ENCODE results near the gene KSR2.

DNA sequence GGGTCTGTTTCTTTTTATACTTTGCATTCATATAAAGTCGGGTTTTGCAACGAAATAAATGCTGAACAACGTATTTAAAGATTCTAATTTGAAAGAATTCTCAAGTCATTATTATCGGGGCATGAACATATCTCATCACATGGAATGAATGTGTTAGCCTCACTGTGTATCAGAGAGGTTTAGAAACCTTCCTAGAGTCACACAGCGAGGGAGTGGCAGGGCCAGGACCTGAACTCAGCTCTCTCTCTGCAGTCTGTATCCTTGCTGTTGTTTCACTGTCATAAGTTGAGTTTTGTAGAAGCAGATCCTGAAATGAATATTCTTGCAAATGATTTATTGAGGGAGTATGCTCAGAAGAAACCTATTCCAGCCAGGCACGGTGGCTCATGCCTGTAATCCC, 398.2 kb downstream of the KSR2 start:
- TF ChIP-seq EZH2phosphoT487 (IDR thresholded peaks at IDR 0.05) (no peak), EZH2 (IDR thresholded peaks at IDR 0.05) (no peak)
- TF ChIP-seq, protein P1, sequence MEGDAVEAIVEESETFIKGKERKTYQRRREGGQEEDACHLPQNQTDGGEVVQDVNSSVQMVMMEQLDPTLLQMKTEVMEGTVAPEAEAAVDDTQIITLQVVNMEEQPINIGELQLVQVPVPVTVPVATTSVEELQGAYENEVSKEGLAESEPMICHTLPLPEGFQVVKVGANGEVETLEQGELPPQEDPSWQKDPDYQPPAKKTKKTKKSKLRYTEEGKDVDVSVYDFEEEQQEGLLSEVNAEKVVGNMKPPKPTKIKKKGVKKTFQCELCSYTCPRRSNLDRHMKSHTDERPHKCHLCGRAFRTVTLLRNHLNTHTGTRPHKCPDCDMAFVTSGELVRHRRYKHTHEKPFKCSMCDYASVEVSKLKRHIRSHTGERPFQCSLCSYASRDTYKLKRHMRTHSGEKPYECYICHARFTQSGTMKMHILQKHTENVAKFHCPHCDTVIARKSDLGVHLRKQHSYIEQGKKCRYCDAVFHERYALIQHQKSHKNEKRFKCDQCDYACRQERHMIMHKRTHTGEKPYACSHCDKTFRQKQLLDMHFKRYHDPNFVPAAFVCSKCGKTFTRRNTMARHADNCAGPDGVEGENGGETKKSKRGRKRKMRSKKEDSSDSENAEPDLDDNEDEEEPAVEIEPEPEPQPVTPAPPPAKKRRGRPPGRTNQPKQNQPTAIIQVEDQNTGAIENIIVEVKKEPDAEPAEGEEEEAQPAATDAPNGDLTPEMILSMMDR (IDR thresholded peaks at IDR 0.05) = no peak
